Nephron (organoid): ENCODE results near the gene TTC33.

Experiments
- H3K27ac Mint-ChIP-seq, 3 experiments: 2 replicates each; pipeline ENCODE4 v1.8.0; 2020; ENCODE audit warnings: mixed read lengths in 3 of 3, mild to moderate bottlenecking in 2 of 3, moderate library complexity in 1 of 3
- H3K27me3 Mint-ChIP-seq: 2 replicates; pipeline ENCODE4 v1.8.0; 2021; ENCODE audit warnings: low read depth, mild to moderate bottlenecking, moderate library complexity, mixed read lengths
- H3K36me3 Mint-ChIP-seq: 2 replicates; pipeline ENCODE4 v1.8.0; 2020; ENCODE audit warnings: low read depth, mixed read lengths
- H3K4me1 Mint-ChIP-seq: 2 replicates; pipeline ENCODE4 v1.8.0; 2020; ENCODE audit warnings: mixed read lengths
- H3K4me3 Mint-ChIP-seq, 3 experiments: 2 replicates each; pipeline ENCODE4 v1.8.0; 2020; ENCODE audit warnings: mild to moderate bottlenecking in 3 of 3, mixed read lengths in 3 of 3, moderate library complexity in 2 of 3
- H3K9me3 Mint-ChIP-seq: 2 replicates; pipeline ENCODE4 v1.8.0; 2020; ENCODE audit warnings: mixed read lengths
- CTCF ChIP-seq, 3 experiments: fragments of 200-600 bp; sonication (generic); IDR thresholded peaks; one replicate each; pipeline ENCODE4 v1.5.0; 2021; ENCODE audit warnings: antibody characterized with exemption in 3 of 3; ENCODE audit not compliant: unreplicated experiment in 3 of 3

Gene TTC33

GRCh38 chr5:40483316-40483715 lies 272.4 kb downstream of the TTC33 start:
- Mint-ChIP-seq H3K27ac (no peak overlapping the region), H3K9me3 (no peaks in the 10 kb centered on the region), H3K36me3 (no peaks in the 10 kb centered on the region), H3K4me1 (peaks cover 4% of the 10 kb centered on the region), H3K4me3 (no peak overlapping the region), H3K27me3 (no peaks in the 10 kb centered on the region)
- TF ChIP-seq CTCF (IDR thresholded peaks at IDR 0.05; ENCODE audit: unreplicated experiment in 3 of 3) = no peak

- H3K4me1 Mint-ChIP-seq = peaks cover 4% of the 10 kb centered on the region
- H3K4me3 Mint-ChIP-seq = no peak overlapping the region
- H3K9me3 Mint-ChIP-seq = no peaks in the 10 kb centered on the region
Observed at GRCh38 chr5:40481241-40481640, 274.5 kb downstream of the TTC33 start.

GRCh38 chr5:40480392-40480791 lies 275.4 kb downstream of the TTC33 start:
- H3K36me3 Mint-ChIP-seq = no peaks in the 10 kb centered on the region
- no peaks in the 10 kb centered on the region for H3K9me3 Mint-ChIP-seq
- H3K4me1 Mint-ChIP-seq = peaks cover 4% of the 10 kb centered on the region
- no peaks in the 10 kb centered on the region for H3K27me3 Mint-ChIP-seq
- H3K4me3 Mint-ChIP-seq = no peak overlapping the region
- no peak overlapping the region for H3K27ac Mint-ChIP-seq
- no peak for TF ChIP-seq CTCF (IDR thresholded peaks at IDR 0.05; ENCODE audit: unreplicated experiment in 3 of 3)

More at GRCh38 chr5:40481241-40481640, 274.5 kb downstream of the TTC33 start:
- Mint-ChIP-seq H3K27me3 (no peaks in the 10 kb centered on the region), H3K36me3 (no peaks in the 10 kb centered on the region), H3K27ac (no peak overlapping the region)
- TF ChIP-seq CTCF (IDR thresholded peaks at IDR 0.05; ENCODE audit: unreplicated experiment in 3 of 3) = no peak

- no peaks in the 10 kb centered on the region for H3K36me3 Mint-ChIP-seq
- peaks cover 4% of the 10 kb centered on the region for H3K4me1 Mint-ChIP-seq
- H3K4me3 Mint-ChIP-seq = no peak overlapping the region
- H3K27me3 Mint-ChIP-seq = no peaks in the 10 kb centered on the region
- no peak for TF ChIP-seq CTCF (IDR thresholded peaks at IDR 0.05; ENCODE audit: unreplicated experiment in 3 of 3)
- no peak overlapping the region for H3K27ac Mint-ChIP-seq
- no peaks in the 10 kb centered on the region for H3K9me3 Mint-ChIP-seq
Observed at GRCh38 chr5:40479939-40480338, 275.8 kb downstream of the TTC33 start.

GRCh38 chr5:40478766-40479165 lies 277.0 kb downstream of the TTC33 start:
- Mint-ChIP-seq H3K27me3 (no peaks in the 10 kb centered on the region), H3K27ac (no peak overlapping the region), H3K36me3 (no peaks in the 10 kb centered on the region), H3K9me3 (no peaks in the 10 kb centered on the region), H3K4me3 (no peak overlapping the region), H3K4me1 (peaks cover 4% of the 10 kb centered on the region)
- TF ChIP-seq CTCF (IDR thresholded peaks at IDR 0.05; ENCODE audit: unreplicated experiment in 3 of 3) = no peak

- H3K27me3 Mint-ChIP-seq = no peaks in the 10 kb centered on the region
- no peak overlapping the region for H3K27ac Mint-ChIP-seq
- H3K9me3 Mint-ChIP-seq = no peaks in the 10 kb centered on the region
- no peak overlapping the region for H3K4me3 Mint-ChIP-seq
- peaks cover 4% of the 10 kb centered on the region for H3K4me1 Mint-ChIP-seq
- no peak for TF ChIP-seq CTCF (IDR thresholded peaks at IDR 0.05; ENCODE audit: unreplicated experiment in 3 of 3)
- H3K36me3 Mint-ChIP-seq = no peaks in the 10 kb centered on the region
Observed at GRCh38 chr5:40477856-40478546, 277.8 kb downstream of the TTC33 start.
